GM04503 (cell line): ENCODE data around the gene ZMAT5.

Experiments
- DNase-seq: peaks from one replicate; pipeline ENCODE4 v3.0.0-alpha.2; 2012; ENCODE audit warnings: low read depth

Gene ZMAT5

DNA sequence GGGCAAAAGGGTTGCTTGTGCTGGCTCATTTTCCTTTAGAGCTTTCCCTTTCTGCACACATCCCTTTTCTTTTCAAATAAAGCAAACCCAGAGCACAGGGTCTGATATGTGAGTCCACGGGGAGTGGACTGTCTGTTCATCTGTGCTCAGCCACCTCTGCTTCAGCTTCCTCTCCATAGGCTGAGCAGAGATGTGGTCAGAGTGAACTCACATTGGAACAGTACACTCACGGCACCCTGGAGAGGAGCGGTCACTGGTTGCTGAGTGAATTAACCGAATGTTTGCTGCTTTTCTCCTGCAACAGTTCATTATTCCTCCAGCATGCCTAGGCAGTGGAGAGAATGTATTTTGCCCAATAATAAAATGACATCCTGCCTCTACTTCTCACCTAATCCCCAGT, 83.3 kb downstream of the ZMAT5 start:
- DNase-seq = no peak
